ENCODE data around the gene GALNT18.
A peak's percentile ranks its signal among the peaks of the same experiment; 100 is the strongest.

Gene GALNT18

DNA sequence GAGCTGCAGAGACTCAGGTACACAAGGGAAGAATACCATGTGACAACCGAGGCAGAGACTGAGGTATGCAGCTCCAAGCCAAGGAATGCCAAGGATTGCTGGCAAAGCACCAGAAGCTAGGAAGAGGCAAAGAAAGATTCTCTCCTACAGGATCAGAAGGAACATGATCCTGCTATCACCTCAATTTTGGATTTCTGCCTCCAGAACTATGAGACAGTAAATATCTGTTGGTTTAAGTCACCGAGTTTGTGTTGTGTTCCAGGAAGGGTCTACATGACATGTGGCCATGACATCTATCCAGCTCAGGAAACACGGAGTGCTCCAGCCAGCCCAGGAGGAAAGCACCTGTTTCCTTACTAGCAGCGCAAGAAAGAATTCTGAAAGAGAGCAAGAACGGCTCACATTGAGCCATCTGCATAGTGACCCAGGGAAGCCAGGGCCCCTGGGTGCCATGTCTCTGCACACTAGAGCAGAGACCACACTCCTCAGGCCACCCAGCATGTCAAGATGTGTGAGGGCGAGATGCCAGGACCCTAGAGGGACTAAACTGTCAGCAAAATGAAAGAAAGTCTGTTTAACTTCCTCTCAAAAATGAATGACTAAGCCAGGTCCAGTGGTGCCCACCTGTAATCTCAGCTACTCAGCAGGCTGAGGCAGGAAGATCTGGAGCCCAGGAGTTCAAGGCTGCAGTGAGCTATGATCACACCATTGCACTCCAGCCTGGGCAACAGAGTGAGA lies 35.6 kb upstream of the GALNT18 start:
- H3K27ac Mint-ChIP-seq = no peak overlapping the region
- no peak overlapping the region for H3K4me3 Mint-ChIP-seq
- H3K9me3 Mint-ChIP-seq = no peaks in the 10 kb centered on the region
- H3K27me3 Mint-ChIP-seq = peaks cover 45% of the 10 kb centered on the region
- no peaks in the 10 kb centered on the region for H3K36me3 Mint-ChIP-seq (ENCODE audit: low read depth)
- peaks cover 2% of the 10 kb centered on the region for H3K4me1 Mint-ChIP-seq (ENCODE audit: low read depth)
- intact Hi-C loops (cut with micrococcal nuclease) = no loop called here

DNA sequence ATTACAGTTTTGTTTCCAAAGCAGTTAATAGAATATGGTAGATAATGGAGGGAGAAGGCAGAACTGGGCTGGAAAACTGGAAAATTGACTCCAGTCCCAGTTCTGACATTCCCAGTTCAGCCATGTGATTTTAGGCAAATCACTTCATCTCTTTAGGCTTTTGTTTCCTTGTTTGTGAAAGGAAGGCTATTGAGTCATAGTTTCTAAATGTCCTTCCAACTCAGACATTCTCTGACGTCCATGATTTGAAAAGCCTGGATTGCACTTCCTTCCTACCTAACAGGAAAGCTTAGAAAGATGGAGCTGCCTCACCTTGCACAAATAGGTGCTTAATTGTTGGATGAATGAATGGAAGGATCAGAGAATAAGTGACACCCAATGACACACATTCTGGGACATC lies 19.8 kb upstream of the GALNT18 start:
- intact Hi-C loops (cut with micrococcal nuclease) = no loop called here
- Mint-ChIP-seq H3K36me3 (ENCODE audit: low read depth) (no peaks in the 10 kb centered on the region), H3K4me3 (no peak overlapping the region), H3K27me3 (peaks cover 35% of the 10 kb centered on the region), H3K4me1 (ENCODE audit: low read depth) (no peaks in the 10 kb centered on the region), H3K9me3 (peaks cover 5% of the 10 kb centered on the region), H3K27ac (no peak overlapping the region)

DNA sequence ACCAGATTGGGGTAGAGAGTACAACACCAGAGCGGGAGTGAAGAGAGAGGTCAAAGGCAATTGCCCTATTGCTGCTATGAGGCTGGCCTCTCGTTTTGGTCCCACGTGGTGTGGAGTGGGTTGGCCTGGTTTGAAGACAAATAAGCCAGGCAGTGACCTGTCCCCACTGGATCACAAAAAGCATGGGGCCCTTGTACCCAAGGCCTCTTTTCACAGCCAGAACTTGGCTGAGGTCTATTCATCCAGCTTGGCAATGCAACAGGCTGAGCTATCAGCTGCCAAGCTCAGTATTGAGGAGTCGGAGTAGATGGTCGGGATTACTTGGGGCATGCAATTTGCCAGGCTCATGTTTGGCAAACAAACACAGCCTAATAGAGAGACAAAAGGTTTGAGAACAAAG lies 19.2 kb upstream of the GALNT18 start:
- no peak overlapping the region for H3K27ac Mint-ChIP-seq
- H3K36me3 Mint-ChIP-seq (ENCODE audit: low read depth) = no peaks in the 10 kb centered on the region
- H3K9me3 Mint-ChIP-seq = peaks cover 5% of the 10 kb centered on the region
- intact Hi-C loops (cut with micrococcal nuclease) = no loop called here
- H3K27me3 Mint-ChIP-seq = peaks cover 32% of the 10 kb centered on the region
- H3K4me1 Mint-ChIP-seq (ENCODE audit: low read depth) = no peaks in the 10 kb centered on the region
- no peak overlapping the region for H3K4me3 Mint-ChIP-seq

DNA sequence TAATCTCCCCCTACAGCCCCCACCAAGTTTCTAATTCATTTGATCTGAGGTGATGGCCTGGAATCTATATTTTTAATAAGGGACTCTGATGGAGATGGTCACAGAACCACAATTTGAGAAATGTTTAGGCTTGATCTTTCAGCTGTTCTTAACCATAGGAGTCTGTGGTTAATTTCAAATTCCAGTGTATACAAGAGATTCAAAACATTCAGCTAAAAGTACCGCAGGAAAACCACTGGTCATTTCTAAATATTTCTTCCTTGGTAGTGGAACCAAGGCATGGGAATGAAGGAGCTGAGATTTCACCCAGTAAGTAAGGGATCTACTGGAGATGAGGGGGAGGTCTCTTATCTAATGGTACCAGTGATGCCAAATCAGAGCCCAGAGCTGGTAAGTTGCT lies 18.3 kb upstream of the GALNT18 start:
- intact Hi-C loops (cut with micrococcal nuclease) = no loop called here
- H3K27me3 Mint-ChIP-seq = peaks cover 30% of the 10 kb centered on the region
- no peak overlapping the region for H3K4me3 Mint-ChIP-seq
- no peak overlapping the region for H3K27ac Mint-ChIP-seq
- H3K9me3 Mint-ChIP-seq = peaks cover 5% of the 10 kb centered on the region
- no peaks in the 10 kb centered on the region for H3K36me3 Mint-ChIP-seq (ENCODE audit: low read depth)
- no peaks in the 10 kb centered on the region for H3K4me1 Mint-ChIP-seq (ENCODE audit: low read depth)

DNA sequence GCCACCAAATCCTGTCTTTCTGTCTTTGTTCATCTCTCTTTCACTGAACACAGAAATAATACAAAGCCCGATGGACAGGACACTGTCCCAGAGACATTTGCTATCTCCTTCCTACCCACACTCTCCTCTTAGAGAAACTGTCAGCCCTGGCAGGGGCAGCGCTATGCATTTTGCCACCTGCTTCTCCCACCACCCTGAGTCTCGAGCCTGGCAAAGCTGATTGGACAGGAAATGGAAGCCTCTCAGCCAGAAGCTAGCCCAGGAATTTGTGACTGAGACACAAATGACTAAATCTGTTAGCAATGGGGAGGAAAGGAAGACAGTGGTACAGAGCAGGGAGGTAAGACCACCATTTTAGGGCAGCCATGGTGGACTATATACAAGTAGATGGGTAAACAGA lies 14.9 kb upstream of the GALNT18 start:
- H3K4me1 Mint-ChIP-seq (ENCODE audit: low read depth) = no peaks in the 10 kb centered on the region
- H3K36me3 Mint-ChIP-seq (ENCODE audit: low read depth) = no peaks in the 10 kb centered on the region
- intact Hi-C loops (cut with micrococcal nuclease) = no loop called here
- H3K9me3 Mint-ChIP-seq = no peaks in the 10 kb centered on the region
- no peak overlapping the region for H3K27ac Mint-ChIP-seq
- H3K4me3 Mint-ChIP-seq = no peak overlapping the region
- H3K27me3 Mint-ChIP-seq = peaks cover 27% of the 10 kb centered on the region

DNA sequence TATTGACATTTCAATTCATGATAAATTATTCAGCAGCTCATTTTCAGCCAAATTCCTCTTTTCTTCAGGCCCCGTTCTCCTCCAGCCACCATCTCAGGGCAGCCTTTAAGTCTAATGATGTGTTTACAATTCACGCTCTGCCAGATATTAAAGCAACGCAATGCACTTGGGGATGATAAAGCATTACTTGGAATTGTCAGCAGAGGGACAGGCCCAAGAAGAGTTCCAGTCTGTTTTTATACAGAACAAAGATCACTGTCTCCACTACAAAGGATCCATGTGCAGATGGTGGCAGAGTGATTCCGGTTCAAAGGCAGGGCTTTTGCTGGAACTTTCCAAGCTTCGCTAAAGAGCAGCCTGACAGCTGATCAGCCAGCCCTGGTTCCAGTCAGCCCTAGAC lies 13.6 kb upstream of the GALNT18 start:
- intact Hi-C loops (cut with micrococcal nuclease) = no loop called here
- H3K4me1 Mint-ChIP-seq (ENCODE audit: low read depth) = no peaks in the 10 kb centered on the region
- no peak overlapping the region for H3K27ac Mint-ChIP-seq
- no peaks in the 10 kb centered on the region for H3K36me3 Mint-ChIP-seq (ENCODE audit: low read depth)
- no peaks in the 10 kb centered on the region for H3K9me3 Mint-ChIP-seq
- H3K27me3 Mint-ChIP-seq = peaks cover 22% of the 10 kb centered on the region
- H3K4me3 Mint-ChIP-seq = no peak overlapping the region

DNA sequence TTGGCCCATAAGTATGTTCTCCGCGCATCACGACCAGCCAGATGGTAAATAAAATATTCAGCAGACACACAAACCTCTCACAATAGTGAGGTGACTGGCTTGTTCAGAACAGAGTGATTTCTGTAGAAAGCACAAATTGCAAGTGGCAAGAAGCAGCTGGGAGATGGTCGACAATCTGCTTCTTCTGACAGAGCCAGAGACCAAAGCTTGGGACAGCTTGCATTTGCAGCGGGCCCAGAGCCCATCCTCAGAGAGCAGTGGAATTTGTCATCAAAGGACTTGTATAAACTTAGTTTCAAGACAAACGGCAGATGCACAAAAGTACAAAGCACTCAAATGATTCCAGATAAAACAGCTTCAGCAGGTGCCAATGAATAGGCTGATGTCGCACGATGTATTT lies 7.6 kb upstream of the GALNT18 start:
- no peaks in the 10 kb centered on the region for H3K9me3 Mint-ChIP-seq
- H3K27ac Mint-ChIP-seq = no peak overlapping the region
- H3K4me3 Mint-ChIP-seq = no peak overlapping the region
- intact Hi-C loops (cut with micrococcal nuclease) = no loop called here
- peaks cover 44% of the 10 kb centered on the region for H3K27me3 Mint-ChIP-seq
- H3K4me1 Mint-ChIP-seq (ENCODE audit: low read depth) = no peaks in the 10 kb centered on the region
- no peaks in the 10 kb centered on the region for H3K36me3 Mint-ChIP-seq (ENCODE audit: low read depth)

DNA sequence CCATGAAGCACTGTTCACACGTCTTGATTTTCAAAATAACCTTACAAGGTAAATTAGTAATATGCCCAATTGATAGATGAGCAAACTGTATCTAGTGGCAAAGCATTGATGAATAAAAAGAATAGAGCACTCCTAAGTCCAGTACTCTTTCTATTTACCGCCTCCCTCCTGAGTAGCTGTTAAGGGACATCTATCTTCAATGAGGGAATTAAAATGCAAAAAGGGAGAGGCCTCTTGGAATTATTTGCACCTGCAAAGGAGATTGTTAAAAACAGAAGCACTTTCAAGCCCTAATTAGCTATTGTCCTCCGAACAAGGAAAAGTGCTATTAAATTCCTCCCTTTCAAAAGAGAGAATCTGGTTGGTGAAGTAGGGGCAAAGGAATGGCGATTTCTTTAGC lies 6.8 kb upstream of the GALNT18 start:
- Mint-ChIP-seq H3K27ac (no peak overlapping the region), H3K9me3 (no peaks in the 10 kb centered on the region), H3K36me3 (ENCODE audit: low read depth) (no peaks in the 10 kb centered on the region), H3K27me3 (peaks cover 52% of the 10 kb centered on the region), H3K4me3 (no peak overlapping the region), H3K4me1 (ENCODE audit: low read depth) (no peaks in the 10 kb centered on the region)
- intact Hi-C loops (cut with micrococcal nuclease) = no loop called here

DNA sequence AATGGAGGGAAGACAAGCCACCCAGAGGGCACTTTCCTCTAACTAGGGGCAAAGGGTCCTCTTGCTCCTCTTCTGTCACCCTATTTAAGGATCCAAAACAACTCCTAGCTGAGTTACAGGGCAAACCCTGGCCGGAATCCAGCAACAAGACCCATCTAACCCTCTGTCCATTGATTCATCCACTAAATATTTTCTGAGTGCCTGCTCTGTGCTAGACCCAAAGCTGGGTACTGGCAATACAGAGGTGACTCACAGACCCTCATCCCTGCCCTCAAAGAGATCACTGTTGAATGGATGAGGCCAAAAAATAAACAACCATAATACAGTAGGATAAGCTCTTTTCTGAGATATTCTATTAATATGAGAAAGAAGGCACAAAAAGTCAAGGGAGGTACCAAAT lies 4.3 kb upstream of the GALNT18 start:
- Mint-ChIP-seq H3K9me3 (no peaks in the 10 kb centered on the region), H3K4me1 (ENCODE audit: low read depth) (peaks cover 10% of the 10 kb centered on the region), H3K27ac (no peak overlapping the region), H3K4me3 (no peak overlapping the region), H3K27me3 (peaks cover 64% of the 10 kb centered on the region), H3K36me3 (ENCODE audit: low read depth) (peaks cover 7% of the 10 kb centered on the region)
- intact Hi-C loops (cut with micrococcal nuclease) = no loop called here

DNA sequence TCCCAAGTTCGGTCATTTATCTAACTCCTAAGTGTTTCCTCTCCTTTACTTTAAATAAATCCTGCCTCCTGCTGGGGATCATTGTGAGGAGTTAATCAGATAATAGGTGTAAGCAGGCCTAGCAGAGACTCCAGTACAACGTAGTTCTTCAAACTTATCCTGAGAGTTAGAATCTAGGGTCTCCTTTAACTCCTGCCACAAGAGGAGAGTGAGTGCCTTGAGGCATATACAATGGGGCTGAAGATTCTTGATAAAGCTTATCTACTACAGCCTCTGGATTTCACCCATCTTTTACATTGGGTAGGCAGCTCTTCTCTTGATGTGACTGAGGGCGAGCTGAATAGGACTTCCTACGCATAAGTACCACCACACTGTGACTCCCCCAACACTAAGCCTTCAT lies 3.1 kb upstream of the GALNT18 start:
- no peak overlapping the region for H3K4me3 Mint-ChIP-seq
- peaks cover 19% of the 10 kb centered on the region for H3K36me3 Mint-ChIP-seq (ENCODE audit: low read depth)
- peaks cover 12% of the 10 kb centered on the region for H3K4me1 Mint-ChIP-seq (ENCODE audit: low read depth)
- no peak overlapping the region for H3K27ac Mint-ChIP-seq
- H3K9me3 Mint-ChIP-seq = no peaks in the 10 kb centered on the region
- H3K27me3 Mint-ChIP-seq = peaks cover 69% of the 10 kb centered on the region
- intact Hi-C loops (cut with micrococcal nuclease) = no loop called here

DNA sequence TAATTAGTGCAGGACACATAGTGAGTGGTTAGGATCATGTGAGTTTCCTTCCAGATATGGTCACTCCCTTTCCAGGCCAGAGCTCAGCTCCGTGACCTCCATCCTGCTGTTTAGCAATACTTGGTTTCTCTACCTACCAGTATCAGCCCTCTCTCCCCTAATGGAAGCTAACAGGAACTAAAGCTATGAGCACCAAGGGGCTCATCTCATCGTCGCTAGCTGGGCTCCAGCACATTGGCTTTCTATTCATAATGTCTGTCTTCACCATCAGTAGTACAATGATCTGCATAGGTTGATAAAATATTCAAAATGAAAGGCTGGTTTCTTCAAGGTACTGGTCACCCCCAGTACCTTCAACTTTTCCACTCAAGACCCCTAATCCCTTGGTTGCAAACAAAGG lies 2.4 kb upstream of the GALNT18 start:
- Mint-ChIP-seq H3K9me3 (no peaks in the 10 kb centered on the region), H3K4me1 (ENCODE audit: low read depth) (peaks cover 19% of the 10 kb centered on the region), H3K27ac (no peak overlapping the region), H3K27me3 (peaks cover 74% of the 10 kb centered on the region), H3K4me3 (no peak overlapping the region), H3K36me3 (ENCODE audit: low read depth) (peaks cover 26% of the 10 kb centered on the region)
- intact Hi-C loops (cut with micrococcal nuclease) = no loop called here

DNA sequence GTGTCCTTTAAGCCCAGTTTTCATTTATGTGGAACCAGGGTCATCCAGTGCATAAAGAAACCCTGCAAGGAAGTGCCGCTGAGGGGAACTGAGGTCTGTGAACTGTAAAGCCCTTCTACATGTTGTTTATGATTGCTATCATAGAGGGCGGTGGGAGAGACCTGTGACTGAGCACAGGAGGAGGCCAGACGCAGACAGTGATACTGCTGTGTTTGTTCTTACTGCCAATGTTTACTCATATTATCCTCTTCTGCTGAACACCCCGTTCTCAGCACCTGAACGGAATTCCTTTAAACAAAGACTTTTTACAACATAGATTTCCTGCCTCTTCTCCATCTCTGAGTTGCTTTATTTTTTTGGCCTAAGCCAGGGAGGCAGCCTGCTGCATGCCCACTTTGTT lies 967 bp upstream of the GALNT18 start:
- intact Hi-C loops (cut with micrococcal nuclease) = no loop called here
- Mint-ChIP-seq H3K9me3 (no peaks in the 10 kb centered on the region), H3K4me1 (ENCODE audit: low read depth) (peaks cover 33% of the 10 kb centered on the region), H3K27me3 (peaks cover 82% of the 10 kb centered on the region), H3K4me3 (no peak overlapping the region), H3K36me3 (ENCODE audit: low read depth) (peaks cover 39% of the 10 kb centered on the region), H3K27ac (no peak overlapping the region)

DNA sequence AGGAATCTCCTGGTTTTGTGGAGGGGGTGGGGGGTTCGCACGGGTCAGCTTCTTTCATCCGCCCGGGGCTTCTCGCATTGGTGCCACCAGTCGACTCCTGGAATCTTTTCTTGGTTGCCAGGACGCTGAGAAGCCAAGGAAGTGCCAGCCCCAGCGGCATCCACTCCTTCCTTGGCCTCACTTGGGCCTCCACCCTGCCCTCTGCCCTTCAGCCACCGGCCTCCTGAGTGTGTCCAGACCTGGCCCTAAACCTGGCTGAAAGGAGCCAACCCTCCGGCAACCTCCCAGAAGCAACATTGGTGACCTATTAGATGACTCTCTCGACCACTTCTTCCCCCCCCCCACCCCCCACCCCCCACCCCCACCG lies 518 bp upstream of the GALNT18 start:
- intact Hi-C loops (cut with micrococcal nuclease) = no loop called here
- Mint-ChIP-seq H3K4me3 (peak overlapping the region; percentile 98), H3K27ac (peak overlapping the region; percentile 92)

DNA sequence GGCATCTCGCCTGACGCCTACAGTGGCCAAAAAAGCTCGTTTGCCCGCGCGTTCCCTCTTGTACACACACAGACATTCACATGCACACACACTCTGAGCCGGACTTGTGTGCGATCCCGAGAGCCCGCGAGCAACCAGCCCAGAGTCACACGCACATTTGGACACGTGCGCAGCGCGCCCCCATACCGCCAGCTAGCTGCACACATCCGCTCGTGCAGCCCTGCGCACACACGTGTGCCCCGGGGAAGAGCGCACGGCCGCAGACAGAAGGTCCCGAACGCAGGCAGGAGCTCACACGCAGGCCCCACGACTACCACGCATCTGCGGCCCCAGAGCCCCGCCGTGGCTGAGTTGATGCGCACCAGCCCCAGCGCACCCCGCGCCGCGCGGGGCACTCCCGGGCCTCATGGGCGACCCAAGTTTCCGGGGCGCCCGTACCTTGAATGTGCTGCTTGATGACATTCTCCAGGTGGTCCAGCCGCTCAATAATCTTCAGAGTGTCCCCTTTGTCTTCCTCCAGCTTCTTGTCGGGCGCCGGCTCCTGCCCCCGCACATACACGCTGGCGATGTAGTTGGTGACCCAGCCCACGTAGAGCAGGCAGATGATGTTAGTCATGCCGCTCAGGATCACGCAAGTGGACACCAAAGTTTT lies 758 bp downstream of the GALNT18 start:
- intact Hi-C loops (cut with micrococcal nuclease) = no loop called here
- H3K36me3 Mint-ChIP-seq (ENCODE audit: low read depth) = peaks cover 46% of the 10 kb centered on the region
- peak overlapping the region; percentile 92 for H3K27ac Mint-ChIP-seq
- peak overlapping the region; percentile 98 for H3K4me3 Mint-ChIP-seq
- no peaks in the 10 kb centered on the region for H3K9me3 Mint-ChIP-seq
- H3K4me1 Mint-ChIP-seq (ENCODE audit: low read depth) = peaks cover 47% of the 10 kb centered on the region
- H3K27me3 Mint-ChIP-seq = peaks cover 82% of the 10 kb centered on the region

More for the DNA sequence above, 518 bp upstream of the GALNT18 start:
- no peaks in the 10 kb centered on the region for H3K9me3 Mint-ChIP-seq
- peaks cover 38% of the 10 kb centered on the region for H3K4me1 Mint-ChIP-seq (ENCODE audit: low read depth)
- peaks cover 82% of the 10 kb centered on the region for H3K27me3 Mint-ChIP-seq
- peaks cover 44% of the 10 kb centered on the region for H3K36me3 Mint-ChIP-seq (ENCODE audit: low read depth)

Measured in dendritic cell treated with granulocyte-macrophage colony-stimulating factor and Interleukin-4, amounts not matched to agents 40 ng/mL and 50 ng/mL, for 4 days (primary cell).